HG02571 (cell line): Measurements from ENCODE around the gene PCCA.

Experiments
- ATAC-seq: cut with Tn5 transposase; IDR thresholded peaks from one replicate; pipeline ENCODE4 v1.9.1; 2021; ENCODE audit warnings: mild to moderate bottlenecking, moderate library complexity; ENCODE audit not compliant: unreplicated experiment

Gene PCCA

GRCh38 chr13:100443998-100444328, 355.1 kb downstream of the PCCA start:
- no peak for ATAC-seq

- ATAC-seq, result no peak
Measured at GRCh38 chr13:100447831-100448230, 358.9 kb downstream of the PCCA start.

GRCh38 chr13:100451923-100452322, 363.0 kb downstream of the PCCA start:
- ATAC-seq, result no peak

GRCh38 chr13:100454876-100455275, 366.0 kb downstream of the PCCA start:
- no peak for ATAC-seq

GRCh38 chr13:100458673-100459072, 369.8 kb downstream of the PCCA start:
- no peak for ATAC-seq

- ATAC-seq, result no peak
Measured at GRCh38 chr13:100459747-100460146, 370.9 kb downstream of the PCCA start.

GRCh38 chr13:100460266-100460665, 371.4 kb downstream of the PCCA start:
- ATAC-seq, result no peak

GRCh38 chr13:100460791-100461190, 371.9 kb downstream of the PCCA start:
- ATAC-seq, result no peak

GRCh38 chr13:100461309-100462030, 372.6 kb downstream of the PCCA start:
- no peak for ATAC-seq

- ATAC-seq, result no peak
Measured at GRCh38 chr13:100464006-100464405, 375.1 kb downstream of the PCCA start.

- ATAC-seq, result no peak
Measured at GRCh38 chr13:100465558-100465957, 376.7 kb downstream of the PCCA start.

- no peak for ATAC-seq
Measured at GRCh38 chr13:100470866-100471505, 382.1 kb downstream of the PCCA start.

- ATAC-seq, result no peak
Measured at GRCh38 chr13:100473087-100473486, 384.2 kb downstream of the PCCA start.

- ATAC-seq, result no peak
Measured at GRCh38 chr13:100473501-100474044, 384.7 kb downstream of the PCCA start.

- ATAC-seq, result no peak
Measured at GRCh38 chr13:100476963-100477362, 388.1 kb downstream of the PCCA start.

- ATAC-seq, result no peak
Measured at GRCh38 chr13:100478107-100478809, 389.4 kb downstream of the PCCA start.

GRCh38 chr13:100480676-100481075, 391.8 kb downstream of the PCCA start:
- no peak for ATAC-seq

GRCh38 chr13:100483139-100483538, 394.2 kb downstream of the PCCA start:
- no peak for ATAC-seq

- ATAC-seq, result no peak
Measured at GRCh38 chr13:100483841-100484381, 395.0 kb downstream of the PCCA start.

- ATAC-seq, result no peak
Measured at GRCh38 chr13:100484702-100485101, 395.8 kb downstream of the PCCA start.

GRCh38 chr13:100485265-100485664, 396.4 kb downstream of the PCCA start:
- no peak for ATAC-seq

GRCh38 chr13:100490692-100491091, 401.8 kb downstream of the PCCA start:
- ATAC-seq, result no peak
